Epidermal melanocyte (primary cell): Measurements from ENCODE around the gene PRR23A.
"Not testable (repeated sequence)": the region's sequence is repeated elsewhere in the genome, so short reads cannot be mapped to it uniquely, and the experiment has no call there.

Source experiments
- DNase-seq: peaks from one replicate; pipeline ENCODE4 v3.0.0; 2011; ENCODE audit warnings: low spot score; ENCODE audit not compliant: insufficient read length

The PRR23A gene

DNA sequence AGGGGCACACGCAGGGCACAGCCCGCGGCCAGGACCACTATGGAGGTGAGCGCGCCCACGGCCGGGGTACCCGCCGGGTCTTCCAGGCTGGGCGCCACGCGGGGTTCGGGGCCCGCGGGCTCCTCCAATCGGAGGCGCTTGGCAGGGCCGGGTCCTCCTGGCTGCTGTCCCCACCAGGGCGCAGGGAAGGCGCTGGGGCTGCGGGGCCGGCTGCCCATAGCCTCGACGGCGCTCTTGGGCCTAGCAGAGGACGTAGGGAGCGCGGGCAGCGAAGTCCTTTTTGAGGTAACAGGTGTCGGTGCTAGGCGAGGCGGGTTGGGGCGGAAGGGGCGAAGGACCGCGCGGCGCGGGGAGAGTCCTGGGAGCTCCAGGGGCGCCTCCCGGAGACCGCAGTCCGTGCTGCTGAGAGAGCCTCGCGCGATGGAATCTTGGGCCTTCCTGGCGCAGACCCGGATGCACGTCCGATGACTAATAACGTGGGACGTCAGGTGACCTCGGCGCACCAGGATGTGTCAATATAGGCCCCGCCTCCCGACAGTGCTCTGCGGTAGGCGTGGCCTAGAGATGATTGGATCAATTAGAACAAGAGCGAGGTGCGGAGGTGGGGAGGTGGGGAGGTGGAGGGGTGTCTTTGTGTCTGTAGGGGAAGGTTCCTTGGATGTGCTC, at the start of gene PRR23A:
Gene PRR23A, minus strand, starts transcription at position 218 of the 666 bp plus-strand sequence. Its CDS starts 0 bp downstream, at position 218.
- DNase-seq: no peak

DNA sequence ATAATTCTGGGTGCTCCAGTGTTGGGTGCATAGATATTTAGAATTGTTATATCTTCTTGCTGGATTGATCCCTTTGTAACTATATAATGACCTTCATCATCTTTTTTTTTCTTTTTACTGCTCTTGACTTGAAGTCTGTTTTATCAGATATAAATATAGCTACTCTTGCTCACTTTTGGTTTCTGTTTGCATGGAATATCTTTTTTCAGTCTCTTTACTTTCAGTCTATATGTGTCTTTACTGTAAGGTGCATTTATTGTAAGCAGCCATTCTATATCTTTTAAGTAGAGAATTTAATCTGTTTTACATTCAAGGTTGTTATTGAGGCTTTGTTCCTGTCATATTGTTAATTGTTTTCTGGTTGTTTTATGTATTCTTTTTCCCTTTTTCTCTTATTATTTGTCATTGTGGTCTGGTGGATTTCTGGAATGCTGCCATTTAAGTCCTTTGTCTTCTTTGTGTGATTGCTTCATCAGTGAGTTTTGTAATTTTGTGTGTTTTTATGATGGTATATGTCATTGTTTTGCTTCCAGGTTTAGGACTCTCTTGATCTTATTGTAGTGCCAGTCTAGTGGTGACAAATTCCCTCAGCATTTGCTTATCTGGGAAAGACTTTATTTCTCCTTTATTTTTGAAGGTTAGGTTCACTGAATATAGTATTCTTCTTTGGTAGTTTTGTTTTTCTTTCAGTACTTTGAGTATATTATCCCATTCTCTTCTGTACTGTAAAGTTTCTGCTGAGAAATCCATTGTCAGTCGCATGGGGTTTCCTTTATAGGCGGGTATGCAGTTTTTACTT, 46.9 kb upstream of the PRR23A start:
- no peak for DNase-seq

DNA sequence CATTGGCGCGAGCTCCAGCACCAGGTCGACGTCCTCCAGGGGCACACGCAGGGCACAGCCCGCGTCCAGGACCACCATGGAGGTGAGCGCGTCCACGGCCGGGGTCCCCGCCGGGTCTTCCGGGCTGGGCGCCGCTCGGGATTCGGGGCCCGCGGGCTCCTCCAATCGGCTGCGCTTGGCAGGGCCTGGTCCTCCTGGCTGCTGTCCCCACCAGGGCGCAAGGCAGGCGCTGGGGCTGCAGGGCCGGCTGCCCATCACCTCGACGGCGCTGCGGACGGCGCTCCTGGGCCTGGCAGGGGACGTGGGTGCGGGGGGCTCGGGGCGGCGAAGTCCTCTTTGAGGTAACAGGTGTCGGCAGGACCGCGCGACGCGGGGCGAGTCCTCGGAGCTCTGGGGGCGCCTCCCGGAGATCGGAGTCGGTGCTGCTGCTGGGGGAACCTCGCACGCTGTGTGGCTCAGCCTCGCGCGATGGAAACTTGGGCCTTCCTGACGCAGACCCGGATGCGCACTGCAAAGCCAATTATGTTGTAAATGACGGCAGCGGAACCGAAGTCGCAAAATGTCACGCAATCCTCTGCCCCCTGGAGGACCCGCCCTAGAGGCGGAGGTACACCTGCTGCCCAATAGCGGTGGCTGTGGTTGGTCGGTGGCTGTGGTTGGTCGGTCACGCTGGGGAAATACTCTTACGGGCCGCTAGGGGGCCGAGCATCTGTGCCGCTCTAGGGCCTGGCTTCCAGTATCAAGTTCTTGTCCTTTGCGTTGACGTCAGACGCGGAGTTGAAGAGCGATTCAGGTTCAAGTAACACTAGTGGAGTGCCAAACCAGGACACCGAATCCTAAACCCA, 38.5 kb upstream of the PRR23A start, which contains the start of gene PRR23C:
Gene PRR23C, minus strand, starts transcription at position 527 of the 845 bp plus-strand sequence. Its CDS starts 272 bp downstream, at position 255.
- DNase-seq: no peak

DNA sequence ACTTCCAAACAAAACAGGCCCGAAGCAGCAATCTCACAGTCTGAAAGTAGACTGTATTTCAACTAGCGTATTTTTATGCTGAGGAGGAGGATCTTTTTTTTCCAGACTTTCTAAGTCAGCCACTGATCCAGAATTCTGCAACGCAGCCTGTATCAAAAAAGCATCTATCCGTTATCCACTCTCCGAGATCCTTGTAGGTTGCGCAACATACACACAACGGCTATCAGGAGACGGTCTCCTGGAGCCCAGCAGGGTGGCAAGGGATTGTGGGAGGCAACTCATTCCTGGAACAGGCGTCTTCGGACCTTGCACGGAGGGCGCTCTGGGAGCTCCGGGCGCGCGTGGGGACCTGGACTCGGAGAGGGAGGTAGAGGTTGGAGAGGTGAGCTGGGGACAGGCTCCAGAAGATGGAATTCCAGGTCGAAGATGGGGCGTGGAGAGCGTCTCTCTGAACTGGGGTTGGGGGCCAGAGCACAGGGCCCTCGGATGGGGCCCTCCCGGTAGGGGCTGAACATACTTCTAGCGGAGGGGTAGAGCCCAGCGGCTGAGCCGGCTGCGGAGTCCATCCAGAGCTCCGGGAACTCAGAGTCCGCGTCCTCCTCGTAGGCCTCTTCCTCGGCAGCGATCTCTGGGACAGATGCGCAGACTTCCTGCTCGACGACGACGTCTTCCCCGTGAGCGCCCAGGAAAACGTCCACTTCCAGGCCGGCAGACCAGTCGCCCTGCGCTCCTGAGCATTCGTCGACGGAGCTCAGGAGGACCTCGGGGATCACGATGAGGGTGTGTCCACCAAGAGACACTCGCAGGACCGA, 37.7 kb upstream of the PRR23A start:
- DNase-seq: no peak

DNA sequence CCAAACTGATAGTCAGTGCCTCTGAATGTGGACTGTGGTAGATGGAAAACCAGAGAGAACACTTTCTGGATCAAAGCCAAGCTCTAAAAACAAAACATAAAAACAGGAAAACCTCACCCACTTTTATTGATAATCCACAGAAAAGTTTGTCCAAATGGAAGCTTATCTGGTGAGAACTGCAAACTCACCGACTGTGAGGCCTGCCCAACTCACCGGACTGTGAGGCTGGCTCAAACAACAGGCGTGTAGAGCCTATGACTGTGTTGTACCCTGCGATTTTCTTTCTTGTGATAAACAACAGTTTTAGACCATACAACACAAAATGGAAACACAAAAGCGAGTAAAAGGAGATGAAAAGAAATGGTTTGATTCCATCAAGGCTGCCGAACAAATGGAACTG, 31.4 kb upstream of the PRR23A start:
- DNase-seq: no peak

DNA sequence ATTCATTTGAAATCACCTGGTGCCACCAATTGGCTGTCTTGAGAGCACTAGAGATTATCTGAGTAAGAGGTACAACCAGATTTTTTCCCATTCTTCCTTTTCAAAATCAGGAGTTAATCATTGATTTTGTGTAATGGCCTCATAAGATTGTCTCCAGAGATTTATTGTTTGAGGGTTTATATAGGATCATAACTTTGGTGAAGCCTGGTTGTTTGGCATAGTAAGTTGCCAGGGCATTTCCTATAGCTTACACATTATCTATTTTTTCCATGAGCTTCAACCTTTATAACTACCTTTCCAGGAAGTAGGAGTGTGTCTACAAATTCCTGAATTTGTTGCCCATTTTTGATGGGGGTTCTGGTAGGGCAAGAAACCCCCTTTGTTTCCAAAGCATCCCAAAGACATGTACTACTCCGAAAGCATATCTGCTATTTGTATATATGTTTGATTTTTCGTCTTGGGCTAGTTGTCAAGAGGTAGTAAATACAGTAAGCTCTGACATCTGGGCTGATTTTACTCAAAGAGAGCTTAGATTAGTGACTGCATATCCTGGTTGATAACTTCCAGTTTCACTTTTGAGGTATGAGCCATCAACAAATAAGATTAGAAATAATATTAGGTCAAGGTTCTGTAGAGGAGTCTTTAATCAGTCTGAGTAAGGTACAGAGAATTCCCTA, 26.4 kb upstream of the PRR23A start:
- no peak for DNase-seq

DNA sequence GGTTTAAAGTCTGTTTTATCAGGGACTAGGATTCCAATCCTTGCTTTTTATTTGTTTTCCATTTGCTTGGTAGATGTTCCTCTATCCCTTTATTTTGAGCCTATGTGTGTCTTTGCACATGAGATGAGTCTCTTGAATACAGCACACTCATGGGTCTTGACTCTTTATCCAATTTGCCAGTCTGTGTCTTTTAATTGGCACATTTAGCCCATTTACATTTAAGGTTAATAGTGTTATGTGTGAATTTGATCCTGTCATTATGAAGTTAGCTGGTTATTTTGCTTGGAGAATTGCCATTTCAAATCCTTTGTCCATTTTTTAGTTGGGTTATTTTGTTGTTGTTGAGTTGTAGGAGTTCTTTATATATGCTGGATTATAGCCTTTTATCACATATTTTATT, 24.5 kb upstream of the PRR23A start:
- not testable (repeated sequence) for DNase-seq

DNA sequence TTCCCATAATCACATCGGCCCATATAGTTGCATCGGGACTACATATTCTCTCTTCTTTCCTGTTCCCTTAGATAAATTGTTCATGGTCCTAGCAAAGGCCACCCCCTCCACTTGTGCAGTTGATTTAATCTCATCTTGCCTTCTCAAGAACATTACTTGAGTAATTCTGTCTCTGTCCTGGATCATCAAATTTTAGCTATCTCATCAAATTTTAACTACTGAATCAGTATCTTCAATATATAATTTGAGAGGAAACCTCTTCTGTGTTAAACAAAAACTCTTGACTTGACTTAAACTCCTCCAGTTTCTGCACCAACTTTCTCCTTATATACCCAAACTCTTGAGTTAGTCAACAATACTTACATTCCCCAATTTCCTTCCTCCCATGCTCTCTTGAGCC, 18.9 kb upstream of the PRR23A start:
- no peak for DNase-seq

DNA sequence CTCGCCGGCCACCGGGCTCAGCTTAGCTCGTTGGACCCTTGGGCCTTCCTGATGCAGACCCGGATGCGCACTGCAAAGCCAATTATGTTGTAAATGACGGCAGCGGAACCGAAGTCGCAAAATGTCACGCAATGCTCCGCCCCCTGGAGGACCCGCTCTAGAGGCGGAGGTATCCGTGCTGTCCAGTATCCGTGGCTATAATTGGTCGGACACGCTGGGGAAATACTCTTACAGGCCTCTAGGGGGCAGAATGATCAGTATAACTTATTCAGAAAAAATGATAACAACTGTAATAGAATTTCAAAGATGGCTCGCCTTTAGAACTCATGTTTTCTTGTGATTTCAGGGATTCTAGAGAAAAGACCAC, 14.8 kb upstream of the PRR23A start, which contains the start of gene PRR23B:
Gene PRR23B, minus strand, starts transcription at position 59 of the 367 bp plus-strand sequence. CDS start 265 bp downstream, outside the sequence.
- no peak for DNase-seq

DNA sequence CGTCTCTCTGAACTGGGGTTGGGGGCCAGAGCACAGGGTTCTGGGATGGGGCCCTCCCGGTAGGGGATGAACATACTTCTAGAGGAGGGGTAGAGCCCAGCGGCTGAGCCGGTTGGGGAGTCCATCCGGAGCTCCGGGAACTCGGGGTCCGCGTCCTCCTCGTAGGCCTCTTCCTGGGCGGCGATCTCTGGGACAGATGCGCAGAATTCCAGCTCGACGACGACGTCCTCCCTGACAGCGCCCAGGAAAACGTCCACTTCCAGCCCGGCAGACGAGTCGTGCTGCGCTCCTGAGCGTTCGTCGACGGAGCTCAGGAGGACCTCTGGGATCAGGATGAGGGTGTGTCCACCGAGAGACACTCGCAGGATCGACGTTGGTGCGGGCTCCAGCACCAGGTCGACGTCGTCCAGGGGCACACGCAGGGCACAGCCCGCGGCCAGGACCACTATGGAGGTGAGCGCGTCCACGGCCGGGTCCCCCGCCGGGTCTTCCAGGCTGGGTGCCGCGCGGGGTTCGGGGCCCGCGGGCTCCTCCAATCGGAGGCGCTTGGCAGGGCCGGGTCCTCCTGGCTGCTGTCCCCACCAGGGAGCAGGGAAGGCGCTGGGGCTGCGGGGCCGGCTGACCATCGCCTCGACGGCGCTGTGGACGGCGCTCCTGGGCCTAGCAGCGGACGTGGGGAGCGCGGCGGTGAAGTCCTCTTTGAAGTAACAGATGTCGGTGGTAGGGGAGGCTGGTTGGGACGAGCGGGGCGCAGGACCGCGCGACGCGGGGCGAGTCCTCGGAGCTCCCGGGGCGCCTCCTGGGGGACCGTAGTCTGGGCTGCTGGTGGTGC, 14.2 kb upstream of the PRR23A start:
- no peak for DNase-seq

DNA sequence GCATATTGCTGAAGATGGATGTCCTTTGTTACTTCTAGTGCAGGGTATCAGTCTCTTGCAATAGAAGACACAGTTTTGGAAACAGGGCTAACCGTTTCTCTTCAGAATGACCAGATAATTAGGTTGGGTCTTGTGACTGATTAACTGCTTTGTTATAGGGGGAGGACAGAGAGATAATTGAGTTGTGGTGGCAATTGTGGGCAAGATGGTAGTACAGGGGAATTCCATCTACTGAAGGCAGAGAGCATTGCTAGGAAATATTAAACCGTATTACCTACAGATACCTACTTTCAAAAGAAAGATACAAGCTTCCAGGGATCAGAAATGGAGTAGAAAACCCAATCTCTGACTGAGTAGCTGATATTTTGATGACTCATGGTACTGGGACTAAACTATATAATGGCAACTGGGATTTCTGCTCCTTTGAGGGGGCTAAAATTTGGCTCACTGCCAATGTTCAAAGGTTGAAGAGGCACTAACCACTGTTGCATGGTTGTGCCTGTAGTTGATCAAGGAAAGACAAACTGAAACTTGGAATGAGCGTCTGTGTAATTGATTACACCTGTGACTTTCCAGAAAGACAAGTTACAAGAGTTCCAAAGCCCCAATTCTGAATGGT, 10.5 kb upstream of the PRR23A start:
- DNase-seq: no peak

DNA sequence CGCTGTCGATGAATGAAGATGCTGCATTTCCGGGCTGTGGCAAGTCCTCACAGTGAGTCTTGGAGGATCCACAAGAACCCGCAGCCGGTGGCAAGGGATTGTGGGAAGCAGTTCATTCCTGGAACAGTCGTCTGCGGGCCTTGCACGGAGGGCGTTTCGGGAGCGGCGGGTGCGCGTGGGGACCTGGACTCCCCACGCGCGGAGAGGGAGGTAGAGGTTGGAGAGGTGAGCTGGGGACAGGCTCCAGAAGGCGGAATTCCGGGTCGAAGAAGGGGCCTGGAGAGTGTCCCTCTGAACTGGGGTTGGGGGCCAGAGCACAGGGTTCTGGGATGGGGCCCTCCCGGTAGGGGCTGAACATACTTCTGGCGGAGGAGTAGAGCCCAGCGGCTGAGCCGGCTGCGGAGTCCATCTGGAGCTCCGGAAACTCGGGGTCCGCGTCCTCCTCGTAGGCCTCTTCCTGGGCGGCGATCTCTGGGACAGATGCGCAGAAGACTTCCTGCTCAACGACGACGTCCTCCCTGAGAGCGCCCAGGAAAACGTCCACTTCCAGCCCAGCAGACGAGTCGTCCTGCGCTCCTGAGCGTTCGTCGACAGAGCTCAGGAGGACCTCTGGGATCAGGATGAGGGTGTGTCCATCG, 593 bp downstream of the PRR23A start:
- no peak for DNase-seq

DNA sequence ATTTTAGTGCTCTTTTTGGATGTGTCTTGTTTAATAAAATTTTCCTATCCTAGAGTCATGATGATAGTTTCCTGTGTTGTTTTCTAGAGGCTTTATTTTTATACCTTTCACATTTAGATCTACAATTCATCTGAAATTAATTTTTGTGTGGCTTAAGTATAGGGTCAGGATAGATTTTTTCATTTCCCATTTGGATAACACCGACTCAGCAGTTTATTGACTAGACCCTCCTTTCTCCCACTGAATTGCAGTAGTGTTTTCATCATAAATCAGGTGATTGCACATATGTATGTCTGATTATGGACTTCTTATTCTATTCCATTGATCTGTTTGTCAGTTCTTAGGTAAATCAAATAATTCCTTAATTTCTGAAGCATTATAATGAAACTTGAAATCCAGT, 10.4 kb downstream of the PRR23A start:
- DNase-seq: no peak

DNA sequence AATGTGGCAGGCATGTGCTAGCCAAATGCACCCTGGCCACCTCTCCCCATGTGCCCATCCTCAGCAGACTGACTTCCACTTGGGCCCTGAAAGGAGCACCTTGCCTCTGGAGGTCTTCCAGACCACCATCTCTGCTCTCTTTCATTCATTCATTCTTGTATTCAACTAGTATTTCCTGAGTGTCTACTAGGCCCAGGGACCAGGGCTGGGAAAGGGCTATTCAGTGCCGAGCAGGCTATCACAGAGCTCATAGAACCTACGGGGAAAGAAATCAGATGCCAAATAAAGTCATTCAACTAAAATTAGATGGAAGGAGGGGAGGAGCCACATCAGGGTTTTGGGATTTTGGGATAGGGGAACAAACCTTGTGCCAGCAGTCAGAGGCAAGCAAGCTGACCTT, 18.9 kb downstream of the PRR23A start:
- DNase-seq: no peak

DNA sequence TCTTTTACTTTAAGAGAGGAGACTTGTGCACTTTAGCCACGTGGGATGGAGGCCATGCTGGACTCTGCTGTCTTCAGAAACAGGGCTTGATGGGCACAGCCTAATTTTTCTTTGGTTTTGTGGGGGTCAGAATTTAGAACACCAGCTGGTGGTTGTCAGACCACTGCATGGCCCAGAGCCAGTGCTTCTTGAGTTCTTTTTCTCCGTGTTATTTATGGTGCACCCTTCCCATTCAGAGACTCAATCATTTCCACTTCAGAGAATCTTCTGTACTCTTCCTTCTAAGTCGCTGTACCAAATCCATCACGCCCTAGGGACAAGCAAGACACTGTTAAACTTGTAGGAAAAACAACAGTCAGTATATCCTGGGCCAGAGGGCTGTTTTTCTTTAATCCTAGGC, 20.1 kb downstream of the PRR23A start:
- DNase-seq: no peak

DNA sequence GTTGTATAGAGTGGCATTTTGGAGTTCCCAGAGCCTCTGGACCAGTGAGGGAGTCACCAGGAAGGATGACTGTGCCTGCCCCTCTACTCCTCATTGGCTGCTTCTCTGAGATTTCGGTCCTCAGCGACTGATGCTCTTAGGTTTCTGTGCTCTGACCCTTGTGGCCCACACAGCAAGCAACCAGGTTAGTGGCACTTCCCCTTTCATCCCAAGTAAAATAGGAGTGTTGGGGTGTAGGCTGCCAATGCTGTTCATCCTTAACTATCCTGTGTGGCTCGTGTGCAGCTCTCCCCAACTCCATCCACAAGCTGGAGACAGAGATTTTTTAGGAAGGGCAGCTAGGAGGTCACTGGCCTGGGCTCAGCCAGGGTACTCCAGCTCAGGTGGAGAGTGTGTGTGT, 21.3 kb downstream of the PRR23A start:
- no peak for DNase-seq

DNA sequence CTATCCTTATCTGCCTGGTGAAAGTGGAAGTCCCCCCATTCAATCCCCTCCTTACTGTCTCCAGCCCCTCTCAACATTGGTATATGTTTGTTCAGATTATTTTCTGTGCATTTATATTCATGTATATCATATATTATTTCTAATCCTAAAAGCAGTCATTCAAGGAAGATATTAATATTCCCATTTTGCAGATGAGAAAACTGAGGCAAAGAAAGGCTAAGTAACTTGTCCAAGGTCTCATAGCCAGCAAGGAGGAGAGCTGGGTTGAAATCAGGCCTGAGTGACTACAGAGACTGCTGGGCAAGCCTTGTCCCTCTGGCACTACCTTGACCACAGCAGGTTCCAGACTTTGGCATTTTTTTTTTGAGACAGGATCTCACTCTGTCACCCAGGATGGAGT, 30.0 kb downstream of the PRR23A start:
- no peak for DNase-seq

DNA sequence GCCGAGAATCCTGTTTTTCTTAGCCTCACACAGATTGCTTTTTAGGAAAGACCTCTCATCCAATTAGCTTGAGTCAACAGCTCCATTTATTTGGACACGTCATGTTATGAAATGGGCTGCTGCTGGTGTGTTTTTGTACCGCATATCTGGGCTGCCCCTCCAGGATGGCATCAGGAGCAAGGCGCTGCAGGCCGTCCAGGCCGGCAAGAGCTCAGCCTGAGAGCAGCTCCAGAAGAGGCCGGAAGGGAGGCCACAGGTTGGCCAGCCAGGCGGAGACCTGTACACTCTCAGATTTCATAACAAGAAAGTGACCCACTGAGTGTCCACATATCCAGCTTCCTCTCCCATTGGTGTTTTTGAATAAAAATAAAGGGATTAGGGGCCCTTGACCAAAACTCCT, 30.7 kb downstream of the PRR23A start:
- no peak for DNase-seq

DNA sequence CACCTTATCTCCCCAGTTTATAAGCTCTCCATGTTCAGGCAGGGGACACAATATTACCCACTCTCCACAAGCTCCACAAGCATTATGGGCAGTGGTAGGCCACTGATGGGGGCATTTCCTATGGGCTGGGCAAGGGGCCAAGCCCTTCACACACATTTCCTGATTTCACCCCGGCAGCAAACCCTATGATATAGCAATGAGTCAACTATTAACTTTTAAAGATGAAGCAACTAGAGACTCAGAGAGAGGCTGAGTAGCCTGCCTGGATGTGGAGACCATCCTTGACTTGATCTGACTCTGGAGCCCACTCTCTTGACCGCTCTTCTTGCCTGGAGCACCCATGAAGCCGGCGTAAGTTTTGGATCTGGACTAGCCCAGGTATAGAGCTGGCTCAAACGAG, 31.6 kb downstream of the PRR23A start:
- DNase-seq: no peak
